HepG2 (cell line): ENCODE results near the gene ATRX. TPM values are rescaled to one million over a fixed set of nuclear protein-coding genes. Genes with fewer than 3 reads are reported as not detected.

Source experiments
- ARNTL ChIP-seq: sonication (generic); formaldehyde crosslinking; IDR thresholded peaks from 2 replicates; pipeline ENCODE4 v1.4.0; 2020; ENCODE audit warnings: mild to moderate bottlenecking, missing genetic modification reagents
- CEBPZ ChIP-seq: IDR thresholded peaks from 2 replicates; pipeline ENCODE4 v1.6.1; 2012; ENCODE audit warnings: low read length, improper control_type of control experiment
- DPF2 ChIP-seq: sonication (generic); formaldehyde crosslinking; IDR thresholded peaks from 2 replicates; pipeline ENCODE4 v1.4.0; 2020; ENCODE audit warnings: mild to moderate bottlenecking, low read depth, missing genetic modification reagents, borderline replicate concordance
- E2F1 ChIP-seq: sonication (generic); formaldehyde crosslinking; IDR thresholded peaks from 2 replicates; pipeline ENCODE4 v1.5.0; 2020; ENCODE audit warnings: missing genetic modification reagents
- E2F2 ChIP-seq: sonication (generic); formaldehyde crosslinking; IDR thresholded peaks from 2 replicates; pipeline ENCODE4 v1.4.0; 2020; ENCODE audit warnings: missing genetic modification reagents, borderline replicate concordance
- ETV5 ChIP-seq: IDR thresholded peaks from 2 replicates; pipeline ENCODE4 v1.6.1; 2018; ENCODE audit warnings: missing biosample characterization, missing genetic modification reagents, inconsistent platforms, borderline replicate concordance
- HDAC6 ChIP-seq: fragments of 200-600 bp; sonication (generic); IDR thresholded peaks from 2 replicates; pipeline ENCODE4 v1.7.0; 2017; ENCODE audit warnings: mild to moderate bottlenecking, antibody characterized with exemption, low read length, low read depth
- HIVEP1 ChIP-seq: sonication (generic); formaldehyde crosslinking; IDR thresholded peaks from 2 replicates; pipeline ENCODE4 v1.4.0; 2020; ENCODE audit warnings: mild to moderate bottlenecking, missing genetic modification reagents
- ISX ChIP-seq: sonication (generic); formaldehyde crosslinking; conservative IDR thresholded peaks from 2 replicates; pipeline ENCODE4 v1.5.0; 2020; ENCODE audit warnings: missing genetic modification reagents
- SALL1 ChIP-seq: sonication (generic); formaldehyde crosslinking; IDR thresholded peaks from 2 replicates; pipeline ENCODE4 v1.8.0; 2022; ENCODE audit warnings: mild to moderate bottlenecking, missing genetic modification reagents
- SAP130 ChIP-seq: IDR thresholded peaks from 2 replicates; pipeline ENCODE4 v1.6.1; 2016; ENCODE audit warnings: low read depth
- SOX13 ChIP-seq, 3 experiments: fragments of 450-650 bp in 1 of 3; sonication (generic) in 1 of 3; formaldehyde crosslinking in 1 of 3; IDR thresholded peaks in 2 of 3; conservative IDR thresholded peaks in 1 of 3; 2 replicates each; pipeline versions ENCODE4 v1.5.0 to v1.6.1; 2016 to 2020; ENCODE audit warnings: antibody characterized with exemption in 1 of 3, mild to moderate bottlenecking in 1 of 3, missing compliant biosample characterization in 1 of 3, missing genetic modification reagents in 1 of 3, moderate library complexity in 1 of 3
- SOX6 ChIP-seq, 2 experiments: fragments of 450-650 bp in 1 of 2; sonication (generic) in 1 of 2; formaldehyde crosslinking in 1 of 2; IDR thresholded peaks; 2 replicates each; pipeline versions ENCODE4 v1.4.0 to v1.6.1; 2017 to 2020; ENCODE audit warnings: antibody characterized with exemption in 1 of 2, mild to moderate bottlenecking in 1 of 2, missing genetic modification reagents in 1 of 2
- SP2 ChIP-seq: sonication (generic); formaldehyde crosslinking; IDR thresholded peaks from 2 replicates; pipeline ENCODE4 v1.5.1; 2020; ENCODE audit warnings: mild to moderate bottlenecking, missing genetic modification reagents
- SRF ChIP-seq: IDR thresholded peaks from 2 replicates; pipeline ENCODE4 v1.6.1; 2011; ENCODE audit warnings: mild to moderate bottlenecking, low read depth, low read length, moderate library complexity
- ZBTB49 ChIP-seq: sonication (generic); formaldehyde crosslinking; IDR thresholded peaks from 2 replicates; pipeline ENCODE4 v1.4.0; 2020; ENCODE audit warnings: missing genetic modification reagents, borderline replicate concordance
- ZBTB7A ChIP-seq: sonication (generic); formaldehyde crosslinking; IDR thresholded peaks from 2 replicates; pipeline ENCODE4 v1.8.0; 2022; ENCODE audit warnings: mild to moderate bottlenecking, missing genetic modification reagents
- ZMAT3 ChIP-seq: sonication (generic); formaldehyde crosslinking; conservative IDR thresholded peaks from 2 replicates; pipeline ENCODE4 v1.7.0; 2021; ENCODE audit warnings: missing genetic modification reagents
- ZNF17 ChIP-seq: sonication (generic); formaldehyde crosslinking; IDR thresholded peaks from 2 replicates; pipeline ENCODE4 v1.5.0; 2020; ENCODE audit warnings: mild to moderate bottlenecking, missing genetic modification reagents
- ZNF543 ChIP-seq: sonication (generic); formaldehyde crosslinking; IDR thresholded peaks from 2 replicates; pipeline ENCODE4 v1.4.0; 2020; ENCODE audit warnings: mild to moderate bottlenecking, missing genetic modification reagents
- ZNF598 ChIP-seq: sonication (generic); formaldehyde crosslinking; IDR thresholded peaks from 2 replicates; pipeline ENCODE4 v1.5.1; 2020; ENCODE audit warnings: mild to moderate bottlenecking, missing genetic modification reagents, borderline replicate concordance
- polyA plus RNA-seq, 8 experiments: library from polyadenylated mRNA; depleted of rRNA in 3 of 8; stranded (reverse) in 7 of 8; unstranded in 1 of 8; fragments of >200 nt; fragmentation: Illumina TruSeq in 4 of 8; extraction: Trizol in 4 of 8; gene quantifications; 2 replicates each; pipeline versions ENCODE4 v1.2.1 to v1.2.3, GENCODE V29; 2011 to 2016; ENCODE audit warnings: low read depth in 4 of 8, missing spikeins in 1 of 8, mixed read lengths in 1 of 8; ENCODE audit not compliant: insufficient read depth in 1 of 8
- total RNA-seq, 5 experiments: library from RNA; depleted of rRNA; stranded (reverse); fragments of >200 nt; fragmentation: Illumina TruSeq; extraction: Trizol; gene quantifications; 2 replicates each; pipeline ENCODE4 v1.2.3, GENCODE V29; 2016; ENCODE audit warnings: low read depth in 1 of 5

The ATRX gene
- total and polyA plus RNA-seq, 2 of the 13 experiments (the other 11 are each of a cell fraction or from before 2014, with no cell fraction given): 26.1 to 44.5 TPM

- TF ChIP-seq ZBTB49 (CRISPR knock-in tag): no peak
- no peak for TF ChIP-seq ZNF17
- TF ChIP-seq ZNF543: no peak
- no peak for TF ChIP-seq E2F2 (CRISPR knock-in tag)
- no peak for TF ChIP-seq ETV5 (CRISPR knock-in tag)
- TF ChIP-seq HIVEP1 (CRISPR knock-in tag): no peak
- TF ChIP-seq DPF2 (CRISPR knock-in tag): no peak
- TF ChIP-seq SALL1 (CRISPR knock-in tag): peak; percentile 27; the same call in 1 of the 2 replicates
- TF ChIP-seq SOX6 (IDR thresholded peaks at IDR 0.05): no peak
- 0 out of 2 replicates have a peak, but pooled peaks have one; percentile 9 for TF ChIP-seq SOX6 (CRISPR knock-in tag; IDR thresholded peaks at IDR 0.05)
- no peak for TF ChIP-seq SP2 (CRISPR knock-in tag)
- TF ChIP-seq ZBTB7A (CRISPR knock-in tag): no peak
- TF ChIP-seq SOX13 (IDR thresholded peaks at IDR 0.05): no peak
- TF ChIP-seq SOX13 (CRISPR knock-in tag; conservative IDR thresholded peaks at IDR 0.05 in 1 of 2, IDR thresholded peaks at IDR 0.05 in 1 of 2): 0 out of 4 replicates have a peak, but pooled peaks of 1 of the 2 experiments have one; percentile 16
- TF ChIP-seq ZNF598 (CRISPR knock-in tag): no peak
- TF ChIP-seq SRF: no peak
- peak; percentile 40; the same call in 1 of the 2 replicates for TF ChIP-seq SAP130 (CRISPR knock-in tag)
- no peak for TF ChIP-seq ISX (CRISPR knock-in tag)
- TF ChIP-seq ZMAT3 (CRISPR knock-in tag): no peak
- no peak for TF ChIP-seq E2F1 (CRISPR knock-in tag)
- TF ChIP-seq HDAC6: no peak
- no peak for TF ChIP-seq ARNTL
- no peak for TF ChIP-seq CEBPZ
Measured at GRCh38 chrX:77731821-77732419, 54.1 kb downstream of the ATRX start (continued).
